ENCODE data around the gene PEX3. TPM values are rescaled to one million over a fixed set of nuclear protein-coding genes. Genes with fewer than 3 reads are reported as not detected.

The PEX3 gene
- total RNA-seq, 1 donor = 19.2 TPM

- peaks cover 28% of the 10 kb centered on the region for H3K4me1 ChIP-seq (ENCODE audit: insufficient read depth, low read length)
- no peaks in the 10 kb centered on the region for H3K9me3 ChIP-seq (ENCODE audit: low read depth, low read length)
- H4K20me1 ChIP-seq (ENCODE audit: insufficient read depth, low read length) = no peaks in the 10 kb centered on the region
- no peak overlapping the region for H3K4me3 ChIP-seq (ENCODE audit: insufficient read depth, low read length)
- no peaks in the 10 kb centered on the region for H3K79me2 ChIP-seq (ENCODE audit: insufficient read depth, low read length)
- no peak for DNase-seq (ENCODE audit: insufficient read length, low spot score, missing footprints)
- no peaks in the 10 kb centered on the region for H3K36me3 ChIP-seq (ENCODE audit: insufficient read depth, low read length)
- TF ChIP-seq CTCF (IDR thresholded peaks at IDR 0.05; ENCODE audit: extremely low read depth, low read depth, low read length) = no peak
- H3K27me3 ChIP-seq (ENCODE audit: insufficient read depth, low read length) = no peaks in the 10 kb centered on the region
- H2AFZ ChIP-seq (ENCODE audit: low read length) = no peak overlapping the region
- H3K4me2 ChIP-seq (ENCODE audit: insufficient read depth, low read length) = no peak overlapping the region
- H3K27ac ChIP-seq (ENCODE audit: low read depth, low read length) = no peak overlapping the region
Measured at GRCh38 chr6:143402721-143403336, 47.8 kb upstream of the PEX3 start.

- Histone ChIP-seq H2AFZ (ENCODE audit: low read length) (peak overlapping the region; percentile 7), H3K4me2 (ENCODE audit: insufficient read depth, low read length) (peak overlapping the region; percentile 55)
- DNase-seq (ENCODE audit: insufficient read length, low spot score, missing footprints) = peak; percentile 83
Measured at GRCh38 chr6:143405373-143406154, 45.0 kb upstream of the PEX3 start.

GRCh38 chr6:143406673-143407072 is 43.9 kb upstream of the PEX3 start:
- Histone ChIP-seq H3K4me3 (ENCODE audit: insufficient read depth, low read length) (no peak overlapping the region), H3K4me2 (ENCODE audit: insufficient read depth, low read length) (no peak overlapping the region), H3K27ac (ENCODE audit: low read depth, low read length) (no peak overlapping the region), H3K79me2 (ENCODE audit: insufficient read depth, low read length) (no peaks in the 10 kb centered on the region), H4K20me1 (ENCODE audit: insufficient read depth, low read length) (no peaks in the 10 kb centered on the region), H3K9me3 (ENCODE audit: low read depth, low read length) (no peaks in the 10 kb centered on the region), H3K36me3 (ENCODE audit: insufficient read depth, low read length) (no peaks in the 10 kb centered on the region), H3K4me1 (ENCODE audit: insufficient read depth, low read length) (peaks cover 44% of the 10 kb centered on the region), H3K27me3 (ENCODE audit: insufficient read depth, low read length) (no peaks in the 10 kb centered on the region), H2AFZ (ENCODE audit: low read length) (no peak overlapping the region)
- no peak for DNase-seq (ENCODE audit: insufficient read length, low spot score, missing footprints)
- TF ChIP-seq CTCF (IDR thresholded peaks at IDR 0.05; ENCODE audit: extremely low read depth, low read depth, low read length) = no peak

More at GRCh38 chr6:143405373-143406154, 45.0 kb upstream of the PEX3 start:
- no peaks in the 10 kb centered on the region for H3K79me2 ChIP-seq (ENCODE audit: insufficient read depth, low read length)
- H3K4me3 ChIP-seq (ENCODE audit: insufficient read depth, low read length) = peak overlapping the region; percentile 14
- no peaks in the 10 kb centered on the region for H3K36me3 ChIP-seq (ENCODE audit: insufficient read depth, low read length)
- H3K4me1 ChIP-seq (ENCODE audit: insufficient read depth, low read length) = peaks cover 37% of the 10 kb centered on the region
- H4K20me1 ChIP-seq (ENCODE audit: insufficient read depth, low read length) = no peaks in the 10 kb centered on the region
- no peaks in the 10 kb centered on the region for H3K27me3 ChIP-seq (ENCODE audit: insufficient read depth, low read length)
- peak overlapping the region; percentile 73 for H3K27ac ChIP-seq (ENCODE audit: low read depth, low read length)
- no peaks in the 10 kb centered on the region for H3K9me3 ChIP-seq (ENCODE audit: low read depth, low read length)
- TF ChIP-seq CTCF (IDR thresholded peaks at IDR 0.05; ENCODE audit: extremely low read depth, low read depth, low read length) = no peak

- peaks cover 44% of the 10 kb centered on the region for H3K4me1 ChIP-seq (ENCODE audit: insufficient read depth, low read length)
- no peaks in the 10 kb centered on the region for H4K20me1 ChIP-seq (ENCODE audit: insufficient read depth, low read length)
- TF ChIP-seq CTCF (IDR thresholded peaks at IDR 0.05; ENCODE audit: extremely low read depth, low read depth, low read length) = no peak
- H3K9me3 ChIP-seq (ENCODE audit: low read depth, low read length) = no peaks in the 10 kb centered on the region
- no peak overlapping the region for H3K27ac ChIP-seq (ENCODE audit: low read depth, low read length)
- H3K79me2 ChIP-seq (ENCODE audit: insufficient read depth, low read length) = no peaks in the 10 kb centered on the region
- H3K27me3 ChIP-seq (ENCODE audit: insufficient read depth, low read length) = peaks cover 2% of the 10 kb centered on the region
- H3K36me3 ChIP-seq (ENCODE audit: insufficient read depth, low read length) = no peaks in the 10 kb centered on the region
- H2AFZ ChIP-seq (ENCODE audit: low read length) = no peak overlapping the region
- no peak for DNase-seq (ENCODE audit: insufficient read length, low spot score, missing footprints)
- no peak overlapping the region for H3K4me2 ChIP-seq (ENCODE audit: insufficient read depth, low read length)
- H3K4me3 ChIP-seq (ENCODE audit: insufficient read depth, low read length) = no peak overlapping the region
Measured at GRCh38 chr6:143408151-143408786, 42.3 kb upstream of the PEX3 start.

All from osteoblast (primary cell).